ENCODE measurements around the gene OARD1.

DNA sequence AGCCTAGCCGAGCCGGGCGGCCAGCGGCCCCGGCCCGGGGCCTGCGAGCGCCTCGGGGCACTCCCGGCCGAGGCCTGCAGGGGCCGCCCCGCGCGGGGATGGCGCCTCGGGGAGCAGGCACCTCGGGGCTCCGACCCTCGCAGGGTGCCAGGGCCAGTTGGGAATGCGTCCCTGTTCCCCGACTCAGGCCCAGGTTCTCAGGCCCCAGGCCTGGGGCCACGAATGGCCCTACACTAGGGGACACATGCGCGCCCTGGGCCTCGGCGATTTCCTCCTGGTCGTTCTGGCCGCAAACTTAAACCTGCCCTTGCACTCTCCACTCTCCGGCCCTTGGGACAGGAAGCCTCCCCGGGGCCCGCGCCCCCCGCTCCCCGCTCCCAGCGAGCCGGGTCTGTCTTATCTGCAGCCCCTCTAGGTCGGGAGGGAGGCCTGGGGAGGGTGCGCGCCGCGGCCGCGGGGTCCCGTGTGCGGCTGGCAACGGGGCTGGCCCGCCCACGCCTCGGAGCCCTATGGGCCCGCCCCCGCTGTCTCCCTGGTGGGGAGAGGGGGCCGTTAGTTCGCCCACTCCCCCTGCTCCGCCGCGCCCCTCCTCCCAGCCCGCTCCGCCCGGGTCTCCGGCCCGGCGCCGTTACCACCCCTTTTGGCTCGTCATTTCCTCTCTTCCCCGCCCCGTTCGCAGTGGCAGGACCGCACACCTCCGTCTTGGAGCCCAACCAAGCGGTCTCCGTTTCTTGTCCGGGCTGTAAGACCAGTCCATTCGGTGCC lies 1.2 kb upstream of the OARD1 start:
- no peak for TF ChIP-seq EZH2 (IDR thresholded peaks at IDR 0.05; ENCODE audit: insufficient read depth, low read length)
- TF ChIP-seq, protein P1, sequence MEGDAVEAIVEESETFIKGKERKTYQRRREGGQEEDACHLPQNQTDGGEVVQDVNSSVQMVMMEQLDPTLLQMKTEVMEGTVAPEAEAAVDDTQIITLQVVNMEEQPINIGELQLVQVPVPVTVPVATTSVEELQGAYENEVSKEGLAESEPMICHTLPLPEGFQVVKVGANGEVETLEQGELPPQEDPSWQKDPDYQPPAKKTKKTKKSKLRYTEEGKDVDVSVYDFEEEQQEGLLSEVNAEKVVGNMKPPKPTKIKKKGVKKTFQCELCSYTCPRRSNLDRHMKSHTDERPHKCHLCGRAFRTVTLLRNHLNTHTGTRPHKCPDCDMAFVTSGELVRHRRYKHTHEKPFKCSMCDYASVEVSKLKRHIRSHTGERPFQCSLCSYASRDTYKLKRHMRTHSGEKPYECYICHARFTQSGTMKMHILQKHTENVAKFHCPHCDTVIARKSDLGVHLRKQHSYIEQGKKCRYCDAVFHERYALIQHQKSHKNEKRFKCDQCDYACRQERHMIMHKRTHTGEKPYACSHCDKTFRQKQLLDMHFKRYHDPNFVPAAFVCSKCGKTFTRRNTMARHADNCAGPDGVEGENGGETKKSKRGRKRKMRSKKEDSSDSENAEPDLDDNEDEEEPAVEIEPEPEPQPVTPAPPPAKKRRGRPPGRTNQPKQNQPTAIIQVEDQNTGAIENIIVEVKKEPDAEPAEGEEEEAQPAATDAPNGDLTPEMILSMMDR (IDR thresholded peaks at IDR 0.05; ENCODE audit: insufficient read depth, low read depth, low read length): no peak
